ENCODE data around the gene PWWP2A. TPM values are rescaled to one million over a fixed set of nuclear protein-coding genes. Genes with fewer than 3 reads are reported as not detected.
A peak's percentile ranks its signal among the peaks of the same experiment; 100 is the strongest.
"Not testable (repeated sequence)": the region's sequence is repeated elsewhere in the genome, so short reads cannot be mapped to it uniquely, and the experiment has no call there.

PWWP2A gene
- total RNA-seq, 1 donor from 2014 or later: 9.9 TPM

GRCh38 chr5:160165137-160166068, 46.2 kb upstream of the PWWP2A start:
- DNase-seq: peak; percentile 87
- Histone ChIP-seq H3K9me3 (replicated peaks) (no peaks in the 10 kb centered on the region), H3K27ac (replicated peaks) (peak overlapping the region; percentile 81), H3K4me1 (peaks cover 41% of the 10 kb centered on the region), H3K4me3 (peak overlapping the region; percentile 7), H3K27me3 (ENCODE audit: low read depth) (no peaks in the 10 kb centered on the region), H3K36me3 (no peaks in the 10 kb centered on the region)
- intact Hi-C loops (cut with micrococcal nuclease): no loop called here
- no peak for TF ChIP-seq CTCF (IDR thresholded peaks at IDR 0.05; ENCODE audit: borderline replicate concordance)

GRCh38 chr5:160162910-160163309, 43.7 kb upstream of the PWWP2A start:
- Histone ChIP-seq H3K9me3 (replicated peaks) (no peaks in the 10 kb centered on the region), H3K36me3 (no peaks in the 10 kb centered on the region), H3K27me3 (ENCODE audit: low read depth) (no peaks in the 10 kb centered on the region), H3K27ac (replicated peaks) (no peak overlapping the region), H3K4me1 (peaks cover 25% of the 10 kb centered on the region), H3K4me3 (no peak overlapping the region)
- TF ChIP-seq CTCF (IDR thresholded peaks at IDR 0.05; ENCODE audit: borderline replicate concordance): no peak
- no peak for DNase-seq
- intact Hi-C loops (cut with micrococcal nuclease): no loop called here

DNA sequence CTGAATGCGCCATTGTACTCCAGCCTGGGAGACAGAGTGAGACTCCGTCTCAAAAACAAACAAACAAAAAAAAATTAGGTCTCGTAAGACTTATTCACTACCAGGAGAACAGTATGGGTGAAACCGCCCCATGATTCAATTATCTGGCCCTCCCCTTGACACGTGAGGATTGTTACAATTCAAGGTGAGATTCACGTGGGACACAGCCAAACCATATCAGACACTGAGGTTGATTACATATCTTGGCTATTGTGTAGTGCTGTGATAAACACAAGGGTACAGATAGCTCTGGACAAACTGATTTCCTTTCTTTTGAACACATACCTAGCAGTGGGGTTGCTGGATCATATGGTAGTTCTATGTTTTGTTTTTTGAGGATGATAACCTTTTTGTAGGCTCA, 42.4 kb upstream of the PWWP2A start:
- DNase-seq: no peak
- intact Hi-C loops (cut with micrococcal nuclease): no loop called here
- no peaks in the 10 kb centered on the region for H3K27me3 ChIP-seq (ENCODE audit: low read depth)
- H3K4me1 ChIP-seq: peaks cover 20% of the 10 kb centered on the region
- TF ChIP-seq CTCF (IDR thresholded peaks at IDR 0.05; ENCODE audit: borderline replicate concordance): no peak
- H3K9me3 ChIP-seq (replicated peaks): no peaks in the 10 kb centered on the region
- no peaks in the 10 kb centered on the region for H3K36me3 ChIP-seq
- no peak overlapping the region for H3K27ac ChIP-seq (replicated peaks)
- no peak overlapping the region for H3K4me3 ChIP-seq

DNA sequence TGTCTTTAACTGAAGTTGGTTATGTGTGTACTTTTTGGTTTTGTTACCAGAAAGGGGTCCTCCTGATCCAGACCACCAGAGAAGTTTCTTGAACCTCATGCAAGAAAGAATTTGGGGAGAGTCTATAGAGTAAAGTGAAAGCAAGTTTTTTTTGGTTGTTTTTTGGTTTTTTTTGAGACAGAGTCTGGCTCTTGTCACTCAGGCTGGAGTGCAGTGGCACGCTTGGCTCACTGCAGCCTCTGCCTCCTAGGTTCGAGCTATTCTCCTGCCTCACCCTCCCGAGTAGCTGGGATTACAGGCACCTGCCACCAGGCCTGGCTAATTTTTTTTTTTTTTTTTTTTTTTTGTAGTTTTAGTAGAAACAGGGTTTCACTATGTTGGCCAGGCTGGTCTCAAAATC, 41.6 kb upstream of the PWWP2A start:
- intact Hi-C loops (cut with micrococcal nuclease); H3K27me3 ChIP-seq (ENCODE audit: low read depth); H3K9me3 ChIP-seq (replicated peaks); H3K36me3 ChIP-seq; H3K27ac ChIP-seq (replicated peaks); H3K4me3 ChIP-seq; DNase-seq: not testable (repeated sequence)
- H3K4me1 ChIP-seq: peaks cover 14% of the 10 kb centered on the region

DNA sequence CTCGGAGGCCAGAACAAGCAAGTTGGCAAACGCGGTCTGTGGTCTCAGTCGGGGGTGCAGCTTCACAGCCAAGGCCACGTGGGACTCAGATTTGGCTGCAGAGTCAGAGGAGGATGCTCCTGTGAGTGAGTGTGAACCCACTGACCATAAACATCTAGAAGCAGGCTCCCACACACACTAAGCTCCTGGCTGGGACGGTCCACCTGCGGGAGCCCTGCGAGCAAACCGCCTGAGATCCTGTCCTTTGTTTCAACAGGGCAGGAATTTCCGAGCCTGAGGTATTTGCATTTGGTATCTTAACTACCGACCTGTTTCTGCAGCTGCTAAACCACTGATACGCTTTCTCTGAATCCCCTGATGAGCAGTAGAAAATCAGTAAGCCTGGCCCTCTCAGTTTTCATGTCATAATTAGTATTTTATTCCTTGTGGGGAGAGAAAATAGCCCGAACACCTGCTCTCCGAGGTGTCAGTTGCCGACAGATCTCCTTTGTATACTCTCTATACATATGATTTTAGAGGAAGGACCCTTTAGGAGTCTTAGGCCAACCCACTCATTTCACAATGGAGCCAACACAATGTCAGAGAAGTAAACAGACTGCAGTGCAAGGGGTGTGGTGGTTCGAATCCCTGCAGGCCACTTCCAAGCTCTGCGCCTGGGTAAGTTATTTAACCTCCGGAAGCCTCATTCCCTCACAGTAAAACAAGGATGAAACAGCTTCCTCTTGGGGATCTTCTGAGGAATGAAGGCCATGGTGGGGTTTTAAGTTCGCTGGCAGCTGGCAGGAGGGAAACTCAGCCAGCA, 40.9 kb upstream of the PWWP2A start:
- H3K4me3 ChIP-seq: no peak overlapping the region
- intact Hi-C loops (cut with micrococcal nuclease): no loop called here
- DNase-seq: no peak
- H3K36me3 ChIP-seq: no peaks in the 10 kb centered on the region
- peaks cover 8% of the 10 kb centered on the region for H3K4me1 ChIP-seq
- no peaks in the 10 kb centered on the region for H3K9me3 ChIP-seq (replicated peaks)
- H3K27me3 ChIP-seq (ENCODE audit: low read depth): no peaks in the 10 kb centered on the region
- no peak overlapping the region for H3K27ac ChIP-seq (replicated peaks)
- TF ChIP-seq CTCF (IDR thresholded peaks at IDR 0.05; ENCODE audit: borderline replicate concordance): no peak

Measured in left ventricle myocardium inferior (tissue), 1 donor.